ENCODE data around the gene BLOC1S1. TPM values are rescaled to one million over a fixed set of nuclear protein-coding genes. Genes with fewer than 3 reads are reported as not detected.

BLOC1S1 gene
- total RNA-seq, 4 donors from 2014 or later = 72.6 to 332 (median 248) TPM

- Histone ChIP-seq H3K4me1 (peaks cover 0 to 14% (median 7%) of the 10 kb centered on the region in 4 donors), H3K27me3 (no peaks in the 10 kb centered on the region), H3K36me3 (no peaks in the 10 kb centered on the region), H3K4me3 (no peak overlapping the region), H3K27ac (no peak overlapping the region), H3K9me3 (no peaks in the 10 kb centered on the region)
- TF ChIP-seq CTCF (IDR thresholded peaks at IDR 0.05) (no peak), POLR2A (IDR thresholded peaks at IDR 0.05) (no peak)
- peak in 1 of 3 donors; percentile 40 for DNase-seq
These were observed 20.2 kb downstream of the BLOC1S1 start for GRCh38 chr12:55736076-55736475.

GRCh38 chr12:55736780-55737580 is 21.1 kb downstream of the BLOC1S1 start:
- peak; percentile 76 to 91 (median 89) for DNase-seq
- no peak overlapping the region for H3K4me3 ChIP-seq
- H3K27me3 ChIP-seq = no peaks in the 10 kb centered on the region
- H3K36me3 ChIP-seq = no peaks in the 10 kb centered on the region
- peaks cover 0 to 10% (median 7%) of the 10 kb centered on the region in 4 donors for H3K4me1 ChIP-seq
- TF ChIP-seq POLR2A (IDR thresholded peaks at IDR 0.05) (no peak), CTCF (IDR thresholded peaks at IDR 0.05) (peak; percentile 61 to 99 (median 88))
- H3K27ac ChIP-seq = no peak overlapping the region
- no peaks in the 10 kb centered on the region for H3K9me3 ChIP-seq

GRCh38 chr12:55737581-55738122 is 21.8 kb downstream of the BLOC1S1 start:
- Histone ChIP-seq H3K36me3 (no peaks in the 10 kb centered on the region), H3K9me3 (no peaks in the 10 kb centered on the region), H3K27me3 (no peaks in the 10 kb centered on the region), H3K27ac (peak overlapping the region; percentile 60 to 90 (median 64)), H3K4me3 (peak overlapping the region in 1 of 4 donors; percentile 45), H3K4me1 (peaks cover 0 to 10% (median 8%) of the 10 kb centered on the region in 4 donors)
- TF ChIP-seq CTCF (IDR thresholded peaks at IDR 0.05) (no peak), POLR2A (IDR thresholded peaks at IDR 0.05) (no peak)
- DNase-seq = peak in 1 of 3 donors; percentile 45

GRCh38 chr12:55738123-55739024 is 22.5 kb downstream of the BLOC1S1 start:
- Histone ChIP-seq H3K27me3 (no peaks in the 10 kb centered on the region), H3K4me1 (peaks cover 0 to 11% (median 9%) of the 10 kb centered on the region in 4 donors), H3K4me3 (peak overlapping the region; percentile 39 to 60 (median 47)), H3K9me3 (no peaks in the 10 kb centered on the region), H3K27ac (peak overlapping the region; percentile 60 to 90 (median 64)), H3K36me3 (no peaks in the 10 kb centered on the region)
- DNase-seq = peak in 2 of 3 donors; percentile 94
- no peak for TF ChIP-seq POLR2A (IDR thresholded peaks at IDR 0.05)
- peak; percentile 83 to 98 (median 98) for TF ChIP-seq CTCF (IDR thresholded peaks at IDR 0.05)

- Histone ChIP-seq H3K4me1 (peaks cover 0 to 16% (median 12%) of the 10 kb centered on the region in 4 donors), H3K27me3 (peaks cover 0 to 4% of the 10 kb centered on the region in 2 donors), H3K27ac (peak overlapping the region in 1 of 4 donors; percentile 90), H3K4me3 (peak overlapping the region in 3 of 4 donors; percentile 39 to 60 (median 45)), H3K36me3 (no peaks in the 10 kb centered on the region), H3K9me3 (no peaks in the 10 kb centered on the region)
- no peak for DNase-seq
- TF ChIP-seq CTCF (IDR thresholded peaks at IDR 0.05) = no peak
- no peak for TF ChIP-seq POLR2A (IDR thresholded peaks at IDR 0.05)
These were observed 23.2 kb downstream of the BLOC1S1 start for GRCh38 chr12:55739025-55739378.
